GM18505 (cell line): ENCODE measurements around the gene DUSP3.

Experiments
- ATAC-seq: cut with Tn5 transposase; IDR thresholded peaks from one replicate; pipeline ENCODE4 v1.9.1; 2021; ENCODE audit not compliant: unreplicated experiment
- POLR2A ChIP-seq: IDR thresholded peaks from 4 replicates; pipeline ENCODE4 v1.6.1; 2011; ENCODE audit warnings: borderline replicate concordance; ENCODE audit not compliant: insufficient read depth, insufficient read length; ENCODE audit errors: extremely low read depth

DUSP3 gene

GRCh38 chr17:43769859-43770258, 8.9 kb downstream of the DUSP3 start:
- ATAC-seq: no peak
- no peak for TF ChIP-seq POLR2A

GRCh38 chr17:43769426-43769825, 9.4 kb downstream of the DUSP3 start:
- no peak for ATAC-seq

GRCh38 chr17:43768943-43769342, 9.8 kb downstream of the DUSP3 start:
- no peak for TF ChIP-seq POLR2A
- ATAC-seq: no peak

More at GRCh38 chr17:43769426-43769825, 9.4 kb downstream of the DUSP3 start:
- no peak for TF ChIP-seq POLR2A

- no peak for TF ChIP-seq POLR2A
- ATAC-seq: no peak
Measured at GRCh38 chr17:43768382-43768781, 10.4 kb downstream of the DUSP3 start.

- no peak for TF ChIP-seq POLR2A
- ATAC-seq: no peak
Measured at GRCh38 chr17:43767713-43768059, 11.1 kb downstream of the DUSP3 start.

GRCh38 chr17:43767053-43767712, 11.6 kb downstream of the DUSP3 start:
- ATAC-seq: no peak

GRCh38 chr17:43766413-43767052, 12.2 kb downstream of the DUSP3 start:
- TF ChIP-seq POLR2A: no peak
- ATAC-seq: no peak

More at GRCh38 chr17:43767053-43767712, 11.6 kb downstream of the DUSP3 start:
- TF ChIP-seq POLR2A: no peak

- no peak for ATAC-seq
Measured at GRCh38 chr17:43760254-43760852, 18.4 kb downstream of the DUSP3 start.

GRCh38 chr17:43759836-43760235, 18.9 kb downstream of the DUSP3 start:
- ATAC-seq: no peak
- TF ChIP-seq POLR2A: no peak

More at GRCh38 chr17:43760254-43760852, 18.4 kb downstream of the DUSP3 start:
- TF ChIP-seq POLR2A: no peak

GRCh38 chr17:43758497-43759174, 20.1 kb downstream of the DUSP3 start, which contains the start of gene SOST:
Gene SOST (minus strand): TSS chr17:43758791. CDS start chr17:43758741, 50 bp downstream.
- TF ChIP-seq POLR2A: no peak
- ATAC-seq: no peak

- TF ChIP-seq POLR2A: no peak
Measured at GRCh38 chr17:43758086-43758485, 20.7 kb downstream of the DUSP3 start.

GRCh38 chr17:43757171-43757660, 21.6 kb downstream of the DUSP3 start:
- no peak for TF ChIP-seq POLR2A
- ATAC-seq: no peak

More at GRCh38 chr17:43758086-43758485, 20.7 kb downstream of the DUSP3 start:
- ATAC-seq: no peak

- no peak for ATAC-seq
- no peak for TF ChIP-seq POLR2A
Measured at GRCh38 chr17:43756201-43756600, 22.6 kb downstream of the DUSP3 start.
